ENCODE data around the gene BCAS3.
"Not testable (repeated sequence)": the region's sequence is repeated elsewhere in the genome, so short reads cannot be mapped to it uniquely, and the experiment has no call there.

The BCAS3 gene

GRCh38 chr17:60752873-60753577 is 75.4 kb downstream of the BCAS3 start:
- DNase-seq (ENCODE audit: low read depth) = no peak
- no peak for TF ChIP-seq CTCF (IDR thresholded peaks at IDR 0.05; ENCODE audit: control insufficient read depth, insufficient read depth, low read depth, low read length, missing control alignments)
- H3K4me3 ChIP-seq (ENCODE audit: control insufficient read depth, low read depth, low read length) = no peak overlapping the region

GRCh38 chr17:60754057-60754604 is 76.5 kb downstream of the BCAS3 start:
- TF ChIP-seq CTCF (IDR thresholded peaks at IDR 0.05; ENCODE audit: control insufficient read depth, insufficient read depth, low read depth, low read length, missing control alignments) = no peak
- no peak overlapping the region for H3K4me3 ChIP-seq (ENCODE audit: control insufficient read depth, low read depth, low read length)
- DNase-seq (ENCODE audit: low read depth) = no peak

GRCh38 chr17:60756798-60757197 is 79.1 kb downstream of the BCAS3 start:
- H3K4me3 ChIP-seq (ENCODE audit: control insufficient read depth, low read depth, low read length); DNase-seq (ENCODE audit: low read depth): not testable (repeated sequence)

- DNase-seq (ENCODE audit: low read depth) = no peak
These were observed 79.8 kb downstream of the BCAS3 start for GRCh38 chr17:60757437-60757836.

GRCh38 chr17:60759756-60760155 is 82.1 kb downstream of the BCAS3 start:
- no peak for DNase-seq (ENCODE audit: low read depth)

More at GRCh38 chr17:60757437-60757836, 79.8 kb downstream of the BCAS3 start:
- H3K4me3 ChIP-seq (ENCODE audit: control insufficient read depth, low read depth, low read length) = no peak overlapping the region
- no peak for TF ChIP-seq CTCF (IDR thresholded peaks at IDR 0.05; ENCODE audit: control insufficient read depth, insufficient read depth, low read depth, low read length, missing control alignments)

GRCh38 chr17:60761301-60761700 is 83.7 kb downstream of the BCAS3 start:
- not testable (repeated sequence) for H3K4me3 ChIP-seq (ENCODE audit: control insufficient read depth, low read depth, low read length); DNase-seq (ENCODE audit: low read depth)

More at GRCh38 chr17:60759756-60760155, 82.1 kb downstream of the BCAS3 start:
- H3K4me3 ChIP-seq (ENCODE audit: control insufficient read depth, low read depth, low read length) = no peak overlapping the region
- TF ChIP-seq CTCF (IDR thresholded peaks at IDR 0.05; ENCODE audit: control insufficient read depth, insufficient read depth, low read depth, low read length, missing control alignments) = no peak

- TF ChIP-seq CTCF (IDR thresholded peaks at IDR 0.05; ENCODE audit: control insufficient read depth, insufficient read depth, low read depth, low read length, missing control alignments) = no peak
These were observed 89.1 kb downstream of the BCAS3 start for GRCh38 chr17:60766778-60767190.

More at GRCh38 chr17:60766778-60767190, 89.1 kb downstream of the BCAS3 start:
- H3K4me3 ChIP-seq (ENCODE audit: control insufficient read depth, low read depth, low read length) = no peak overlapping the region
- DNase-seq (ENCODE audit: low read depth) = no peak
